ENCODE results near the gene PLEKHB2. TPM values are rescaled to one million over a fixed set of nuclear protein-coding genes. Genes with fewer than 3 reads are reported as not detected.
A peak's percentile ranks its signal among the peaks of the same experiment; 100 is the strongest.

The PLEKHB2 gene
- total and polyA plus RNA-seq, 4 donors: 23.4 to 93.6 (median 75.4) TPM

DNA sequence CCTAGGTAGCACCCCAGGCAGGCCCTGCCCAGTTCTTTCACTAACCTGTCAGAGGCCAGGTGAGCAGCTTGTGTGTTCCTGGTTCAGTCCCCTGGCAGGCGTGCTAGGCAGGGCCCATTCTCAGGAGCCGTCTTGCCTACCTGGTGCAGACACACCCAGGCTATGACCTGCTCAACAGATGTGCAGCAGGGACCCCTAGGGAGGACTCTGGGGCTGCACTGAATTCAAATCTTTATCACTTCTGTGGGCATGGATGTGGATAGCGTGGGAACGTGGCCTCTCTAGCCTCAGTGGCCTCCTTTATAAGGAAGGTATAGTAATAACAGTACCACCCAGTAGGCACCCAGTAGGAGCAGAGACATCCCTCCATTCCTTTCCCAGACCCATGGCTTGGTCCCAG, 48.4 kb downstream of the PLEKHB2 start:
- DNase-seq (no peak), ATAC-seq (ENCODE audit: insufficient read depth, low FRiP score) (peak; percentile 3)

GRCh38 chr2:131154071-131154531, 49.0 kb downstream of the PLEKHB2 start:
- peaks cover 0 to 7% (median 0%) of the 10 kb centered on the region in 4 donors for H3K36me3 ChIP-seq (ENCODE audit: control insufficient read depth in 4 of 4, insufficient read depth in 4 of 4, low read length in 4 of 4)
- H3K9me3 ChIP-seq (ENCODE audit: control insufficient read depth in 4 of 4, insufficient read depth in 3 of 4, low read length in 3 of 4): no peaks in the 10 kb centered on the region
- no peak overlapping the region for H3K9ac ChIP-seq (ENCODE audit: insufficient read depth in 1 of 2, low read length in 2 of 2)
- DNase-seq: peak; percentile 58 to 69 (median 68)
- no peaks in the 10 kb centered on the region for H3K27me3 ChIP-seq (ENCODE audit: control insufficient read depth in 3 of 3, insufficient read depth in 3 of 3, low read length in 2 of 3)
- H3K4me3 ChIP-seq: no peak overlapping the region
- no peaks in the 10 kb centered on the region for H3K4me1 ChIP-seq (ENCODE audit: control insufficient read depth in 5 of 5, insufficient read depth in 5 of 5, low read length in 5 of 5)
- TF ChIP-seq, protein P1, sequence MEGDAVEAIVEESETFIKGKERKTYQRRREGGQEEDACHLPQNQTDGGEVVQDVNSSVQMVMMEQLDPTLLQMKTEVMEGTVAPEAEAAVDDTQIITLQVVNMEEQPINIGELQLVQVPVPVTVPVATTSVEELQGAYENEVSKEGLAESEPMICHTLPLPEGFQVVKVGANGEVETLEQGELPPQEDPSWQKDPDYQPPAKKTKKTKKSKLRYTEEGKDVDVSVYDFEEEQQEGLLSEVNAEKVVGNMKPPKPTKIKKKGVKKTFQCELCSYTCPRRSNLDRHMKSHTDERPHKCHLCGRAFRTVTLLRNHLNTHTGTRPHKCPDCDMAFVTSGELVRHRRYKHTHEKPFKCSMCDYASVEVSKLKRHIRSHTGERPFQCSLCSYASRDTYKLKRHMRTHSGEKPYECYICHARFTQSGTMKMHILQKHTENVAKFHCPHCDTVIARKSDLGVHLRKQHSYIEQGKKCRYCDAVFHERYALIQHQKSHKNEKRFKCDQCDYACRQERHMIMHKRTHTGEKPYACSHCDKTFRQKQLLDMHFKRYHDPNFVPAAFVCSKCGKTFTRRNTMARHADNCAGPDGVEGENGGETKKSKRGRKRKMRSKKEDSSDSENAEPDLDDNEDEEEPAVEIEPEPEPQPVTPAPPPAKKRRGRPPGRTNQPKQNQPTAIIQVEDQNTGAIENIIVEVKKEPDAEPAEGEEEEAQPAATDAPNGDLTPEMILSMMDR (IDR thresholded peaks at IDR 0.05; ENCODE audit: control extremely low read depth, extremely low read depth): peak; percentile 88
- no peak overlapping the region for H3K27ac ChIP-seq (ENCODE audit: low read depth in 1 of 2, low read length in 1 of 2)
- WGBS, 2 donors: 37 to 41% methylated on average over 10 of the region's 10 CpGs
- ATAC-seq (ENCODE audit: insufficient read depth, low FRiP score): peak; percentile 88

More for the DNA sequence above, 48.4 kb downstream of the PLEKHB2 start:
- Histone ChIP-seq H3K9ac (ENCODE audit: insufficient read depth in 1 of 2, low read length in 2 of 2) (no peak overlapping the region), H3K9me3 (ENCODE audit: control insufficient read depth in 4 of 4, insufficient read depth in 3 of 4, low read length in 3 of 4) (no peaks in the 10 kb centered on the region), H3K27me3 (ENCODE audit: control insufficient read depth in 3 of 3, insufficient read depth in 3 of 3, low read length in 2 of 3) (no peaks in the 10 kb centered on the region), H3K27ac (ENCODE audit: low read depth in 1 of 2, low read length in 1 of 2) (no peak overlapping the region), H3K4me3 (no peak overlapping the region), H3K36me3 (ENCODE audit: control insufficient read depth in 4 of 4, insufficient read depth in 4 of 4, low read length in 4 of 4) (peaks cover 0 to 9% (median 0%) of the 10 kb centered on the region in 4 donors), H3K4me1 (ENCODE audit: control insufficient read depth in 5 of 5, insufficient read depth in 5 of 5, low read length in 5 of 5) (no peaks in the 10 kb centered on the region)
- whole genome bisulfite sequencing, 2 donors: 62 to 70% methylated on average over 4 of the region's 4 CpGs
- TF ChIP-seq, protein P1 (IDR thresholded peaks at IDR 0.05; ENCODE audit: control extremely low read depth, extremely low read depth): no peak

DNA sequence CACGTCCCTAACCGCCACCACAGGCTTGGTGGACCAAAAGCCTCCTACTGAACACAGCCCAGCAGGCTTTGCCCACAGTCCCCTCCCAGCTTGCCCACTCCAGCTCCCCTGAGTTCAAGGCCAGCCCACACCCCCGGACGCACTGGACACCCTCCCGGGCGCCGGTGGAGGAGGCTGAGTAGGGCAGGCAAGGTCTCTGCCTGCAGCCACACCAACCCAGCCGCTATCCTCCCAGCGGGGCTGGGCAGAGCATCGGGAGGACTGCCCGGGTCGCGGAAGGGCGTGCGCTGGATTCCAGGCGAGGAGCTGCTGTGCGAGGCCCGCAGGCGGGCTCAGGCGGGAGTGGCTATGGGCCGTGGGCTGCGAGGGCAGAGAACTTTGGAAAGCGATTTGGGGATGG, 49.5 kb downstream of the PLEKHB2 start:
- no peaks in the 10 kb centered on the region for H3K9me3 ChIP-seq (ENCODE audit: control insufficient read depth in 4 of 4, insufficient read depth in 3 of 4, low read length in 3 of 4)
- no peak overlapping the region for H3K9ac ChIP-seq (ENCODE audit: insufficient read depth in 1 of 2, low read length in 2 of 2)
- TF ChIP-seq, protein P1 (IDR thresholded peaks at IDR 0.05; ENCODE audit: control extremely low read depth, extremely low read depth): no peak
- H3K27ac ChIP-seq (ENCODE audit: low read depth in 1 of 2, low read length in 1 of 2): no peak overlapping the region
- DNase-seq (no peak), ATAC-seq (ENCODE audit: insufficient read depth, low FRiP score) (no peak)
- H3K36me3 ChIP-seq (ENCODE audit: control insufficient read depth in 4 of 4, insufficient read depth in 4 of 4, low read length in 4 of 4): peaks cover 0 to 7% (median 0%) of the 10 kb centered on the region in 4 donors
- H3K4me1 ChIP-seq (ENCODE audit: control insufficient read depth in 5 of 5, insufficient read depth in 5 of 5, low read length in 5 of 5): no peaks in the 10 kb centered on the region
- no peaks in the 10 kb centered on the region for H3K27me3 ChIP-seq (ENCODE audit: control insufficient read depth in 3 of 3, insufficient read depth in 3 of 3, low read length in 2 of 3)
- WGBS, 2 donors: 87 to 91% methylated on average over 23 of the region's 23 CpGs
- no peak overlapping the region for H3K4me3 ChIP-seq

Data from lung (tissue), 12 donors.